GM10266 (cell line): ENCODE measurements around the gene SLC51A.

Experiments used
- DNase-seq: peaks from one replicate; pipeline ENCODE4 v3.0.0; 2012; ENCODE audit errors: extremely low spot score
- TF ChIP-seq, protein P1 (sequence below): IDR thresholded peaks from 2 replicates; pipeline ENCODE4 v1.5.1; 2012; ENCODE audit warnings: mild to moderate bottlenecking, low read depth; ENCODE audit not compliant: control insufficient read depth, insufficient read depth; ENCODE audit errors: missing control alignments

Gene SLC51A

DNA sequence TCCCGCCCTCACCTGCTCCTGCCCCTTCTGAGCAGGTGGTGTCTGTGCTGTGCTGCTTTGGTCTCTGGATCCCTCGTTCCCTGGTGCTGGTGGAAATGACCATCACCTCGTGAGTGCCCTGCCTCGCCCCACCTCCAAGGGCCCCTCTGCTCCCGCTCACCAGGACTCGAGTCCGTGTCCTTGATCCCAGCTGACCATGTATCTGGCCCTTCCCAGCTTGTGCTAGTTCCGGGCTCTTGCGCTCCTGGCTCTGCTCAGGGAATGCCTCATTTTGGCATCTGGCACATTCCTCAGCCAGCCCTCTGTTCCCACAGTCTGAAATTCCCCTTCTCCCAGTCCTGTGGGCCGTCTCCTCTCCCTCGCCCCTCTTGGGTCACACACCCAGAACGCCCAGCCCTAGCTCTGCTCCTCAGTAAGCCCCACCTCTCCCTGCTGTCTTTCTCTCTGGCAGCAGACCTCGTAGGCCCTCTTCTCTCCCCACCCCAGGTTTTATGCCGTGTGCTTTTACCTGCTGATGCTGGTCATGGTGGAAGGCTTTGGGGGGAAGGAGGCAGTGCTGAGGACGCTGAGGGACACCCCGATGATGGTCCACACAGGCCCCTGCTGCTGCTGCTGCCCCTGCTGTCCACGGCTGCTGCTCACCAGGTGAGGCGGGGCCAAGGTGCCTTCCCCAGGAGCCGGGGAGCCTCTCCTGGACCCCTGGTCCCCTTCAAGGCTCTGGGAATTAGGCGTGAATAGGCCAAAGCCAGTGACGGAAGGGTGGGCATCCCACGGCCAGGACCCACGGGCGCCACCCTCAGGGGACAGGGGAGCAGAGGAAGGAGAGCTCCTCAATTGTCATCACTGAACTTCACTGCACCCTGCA, 11.5 kb downstream of the SLC51A start:
- TF ChIP-seq, protein P1, sequence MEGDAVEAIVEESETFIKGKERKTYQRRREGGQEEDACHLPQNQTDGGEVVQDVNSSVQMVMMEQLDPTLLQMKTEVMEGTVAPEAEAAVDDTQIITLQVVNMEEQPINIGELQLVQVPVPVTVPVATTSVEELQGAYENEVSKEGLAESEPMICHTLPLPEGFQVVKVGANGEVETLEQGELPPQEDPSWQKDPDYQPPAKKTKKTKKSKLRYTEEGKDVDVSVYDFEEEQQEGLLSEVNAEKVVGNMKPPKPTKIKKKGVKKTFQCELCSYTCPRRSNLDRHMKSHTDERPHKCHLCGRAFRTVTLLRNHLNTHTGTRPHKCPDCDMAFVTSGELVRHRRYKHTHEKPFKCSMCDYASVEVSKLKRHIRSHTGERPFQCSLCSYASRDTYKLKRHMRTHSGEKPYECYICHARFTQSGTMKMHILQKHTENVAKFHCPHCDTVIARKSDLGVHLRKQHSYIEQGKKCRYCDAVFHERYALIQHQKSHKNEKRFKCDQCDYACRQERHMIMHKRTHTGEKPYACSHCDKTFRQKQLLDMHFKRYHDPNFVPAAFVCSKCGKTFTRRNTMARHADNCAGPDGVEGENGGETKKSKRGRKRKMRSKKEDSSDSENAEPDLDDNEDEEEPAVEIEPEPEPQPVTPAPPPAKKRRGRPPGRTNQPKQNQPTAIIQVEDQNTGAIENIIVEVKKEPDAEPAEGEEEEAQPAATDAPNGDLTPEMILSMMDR: no peak
- DNase-seq: no peak

DNA sequence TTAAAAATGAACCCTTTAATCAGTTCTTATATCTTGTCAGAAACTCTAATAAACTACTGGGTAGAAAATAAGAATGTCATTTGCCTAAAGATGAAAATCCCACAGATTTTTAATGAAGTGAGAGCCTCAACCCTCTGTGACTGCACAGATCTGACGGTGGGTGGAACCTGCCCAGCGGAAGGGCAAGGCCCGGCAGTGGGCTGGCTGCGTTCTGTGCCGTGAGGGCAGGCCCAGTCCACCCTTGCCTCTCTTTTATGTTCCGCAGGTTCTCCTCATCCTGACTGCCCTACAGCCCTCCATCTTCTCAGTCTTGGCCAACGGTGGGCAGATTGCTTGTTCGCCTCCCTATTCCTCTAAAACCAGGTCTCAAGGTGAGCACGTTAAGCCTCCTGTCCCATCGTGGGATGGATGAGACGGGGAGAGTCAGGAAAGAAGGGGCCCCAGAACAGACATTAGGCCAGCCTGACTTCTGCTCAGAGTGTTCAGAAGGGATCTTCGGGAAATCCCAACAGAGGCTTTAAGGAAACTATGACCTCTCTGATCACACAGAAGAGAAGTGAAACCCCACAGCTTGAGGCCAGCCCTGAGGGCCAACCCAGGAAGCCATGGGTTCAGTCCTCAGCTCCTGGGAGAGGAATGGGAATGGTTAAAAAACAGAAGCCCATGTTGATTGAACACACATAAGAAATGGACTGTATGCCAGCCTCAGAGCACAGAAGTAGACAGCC, 16.0 kb downstream of the SLC51A start:
- DNase-seq: peak; percentile 77
- TF ChIP-seq, protein P1: no peak

DNA sequence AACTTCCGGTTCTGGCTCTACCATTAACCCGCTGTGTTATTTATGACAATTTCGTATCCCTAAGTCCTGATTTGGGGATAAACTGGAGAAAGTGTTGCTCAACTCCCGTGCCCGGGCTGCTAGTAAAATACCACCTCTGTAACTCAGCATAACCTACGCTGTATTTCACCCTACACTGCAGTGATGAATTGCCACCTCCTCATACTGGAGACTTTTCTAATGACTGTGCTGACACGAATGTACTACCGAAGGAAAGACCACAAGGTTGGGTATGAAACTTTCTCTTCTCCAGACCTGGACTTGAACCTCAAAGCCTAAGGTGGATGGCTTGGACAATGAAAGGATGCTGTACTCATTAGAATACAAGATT, 16.5 kb downstream of the SLC51A start:
- DNase-seq: no peak
- TF ChIP-seq, protein P1: no peak

DNA sequence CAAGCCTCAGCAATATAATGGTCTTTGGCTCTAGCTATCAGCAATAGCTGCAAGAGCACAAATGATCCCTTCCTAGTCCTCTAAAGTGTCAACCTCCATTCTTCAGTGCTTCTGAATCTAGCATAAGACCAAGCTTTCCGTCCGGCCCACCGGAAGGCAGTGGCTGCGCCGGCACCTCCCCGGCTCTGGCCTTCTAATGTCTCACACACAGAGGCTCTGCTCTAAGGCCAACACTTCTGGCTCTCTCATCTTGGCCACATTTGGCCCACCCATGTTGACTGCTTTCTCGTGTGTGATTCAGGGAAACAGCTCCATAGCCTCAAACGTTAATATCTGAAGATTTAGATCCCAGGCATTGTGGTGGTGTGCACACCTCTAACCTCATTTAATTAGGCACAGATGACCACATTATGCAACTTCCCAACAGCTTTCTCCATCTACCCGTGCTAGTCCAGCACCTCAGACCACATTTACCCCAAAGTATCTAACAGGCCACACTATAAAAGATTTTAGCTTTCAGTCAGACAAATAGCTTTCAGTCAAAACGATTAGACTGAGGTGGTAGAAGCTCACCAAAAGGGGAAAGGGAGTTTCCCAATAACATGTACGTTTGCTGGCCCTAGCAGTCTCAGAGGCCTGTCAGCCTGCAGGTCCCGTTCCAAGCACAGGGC, 19.3 kb downstream of the SLC51A start:
- peak; percentile 61 for DNase-seq
- TF ChIP-seq, protein P1: no peak

DNA sequence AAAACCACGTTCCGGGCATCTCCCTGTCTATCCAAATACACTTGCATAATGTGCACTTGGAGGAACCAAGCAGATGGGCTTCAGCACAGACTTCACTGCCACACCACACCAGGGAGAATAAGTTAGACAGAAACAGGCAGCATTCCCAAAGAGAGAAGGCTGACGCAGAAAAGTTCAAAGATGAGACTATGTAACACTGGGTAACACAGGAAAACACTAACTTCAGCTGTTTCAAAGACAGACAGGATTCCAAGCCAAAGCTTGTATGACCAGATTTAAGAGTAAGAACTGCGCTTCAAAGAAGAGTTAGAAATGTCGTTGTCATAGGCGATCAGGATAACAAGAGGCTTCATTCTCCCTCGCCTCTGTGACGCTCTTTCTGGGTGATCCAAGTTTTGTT, 19.9 kb downstream of the SLC51A start:
- no peak for DNase-seq
- TF ChIP-seq, protein P1: no peak

DNA sequence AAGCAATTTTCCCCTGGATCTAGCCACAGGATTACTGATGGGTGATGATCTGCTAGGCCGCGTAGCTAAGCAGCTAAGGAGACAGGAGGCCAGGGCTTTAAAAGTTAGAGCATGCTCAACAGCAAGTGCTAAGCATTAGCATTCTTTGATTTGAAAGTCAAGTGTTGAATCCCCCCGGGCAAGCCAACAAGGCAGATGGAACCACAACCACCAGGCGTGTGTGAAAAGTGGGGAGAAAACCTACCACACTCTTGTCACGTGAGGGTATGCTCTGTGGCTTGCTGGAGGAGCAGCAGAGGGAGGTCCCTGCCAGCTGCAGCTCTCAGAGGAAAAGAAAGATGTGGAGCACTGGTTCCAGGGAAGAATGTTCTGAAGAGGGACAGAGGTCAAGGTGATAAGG, 20.9 kb downstream of the SLC51A start:
- peak; percentile 66 for DNase-seq
- TF ChIP-seq, protein P1: no peak
